Testis (tissue), 2 donors: ENCODE measurements around the gene FYCO1.
"Not testable (repeated sequence)": the region's sequence is repeated elsewhere in the genome, so short reads cannot be mapped to it uniquely, and the experiment has no call there.

Source experiments
- POLR2A ChIP-seq: fragments of 450-650 bp; IDR thresholded peaks from one replicate; pipeline ENCODE4 v1.6.1; 2017; ENCODE audit warnings: antibody characterized with exemption, mild to moderate bottlenecking, moderate library complexity
- TF ChIP-seq, protein P1 (sequence below), 3 experiments: fragments of 450-650 bp in 2 of 3; fragments of 200-600 bp in 1 of 3; sonication (generic) in 1 of 3; IDR thresholded peaks; one replicate each; pipeline ENCODE4 v1.5.1; 2016 to 2019; ENCODE audit warnings: antibody characterized with exemption in 3 of 3, mild to moderate bottlenecking in 2 of 3, moderate library complexity in 1 of 3

DNA sequence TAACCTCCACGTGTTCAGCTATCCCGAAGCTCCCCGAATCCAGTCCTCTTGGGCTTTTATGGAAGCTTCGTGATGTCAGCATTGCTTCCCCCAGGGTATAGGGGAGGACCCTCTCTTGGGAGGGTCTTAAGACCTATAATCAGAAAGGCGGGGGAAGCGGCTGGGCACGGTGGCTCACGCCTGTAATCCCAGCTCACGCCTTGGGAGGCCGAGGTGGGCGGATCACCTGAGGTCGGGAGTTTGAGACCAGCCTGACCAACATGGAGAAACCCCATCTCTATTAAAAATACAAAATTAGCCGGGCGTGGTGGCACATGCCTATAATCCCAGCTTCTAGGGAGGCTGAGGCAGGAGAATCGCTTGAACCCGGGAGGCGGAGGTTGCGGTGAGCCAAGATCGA, 1.9 kb upstream of the FYCO1 start:
- TF ChIP-seq, protein P1, sequence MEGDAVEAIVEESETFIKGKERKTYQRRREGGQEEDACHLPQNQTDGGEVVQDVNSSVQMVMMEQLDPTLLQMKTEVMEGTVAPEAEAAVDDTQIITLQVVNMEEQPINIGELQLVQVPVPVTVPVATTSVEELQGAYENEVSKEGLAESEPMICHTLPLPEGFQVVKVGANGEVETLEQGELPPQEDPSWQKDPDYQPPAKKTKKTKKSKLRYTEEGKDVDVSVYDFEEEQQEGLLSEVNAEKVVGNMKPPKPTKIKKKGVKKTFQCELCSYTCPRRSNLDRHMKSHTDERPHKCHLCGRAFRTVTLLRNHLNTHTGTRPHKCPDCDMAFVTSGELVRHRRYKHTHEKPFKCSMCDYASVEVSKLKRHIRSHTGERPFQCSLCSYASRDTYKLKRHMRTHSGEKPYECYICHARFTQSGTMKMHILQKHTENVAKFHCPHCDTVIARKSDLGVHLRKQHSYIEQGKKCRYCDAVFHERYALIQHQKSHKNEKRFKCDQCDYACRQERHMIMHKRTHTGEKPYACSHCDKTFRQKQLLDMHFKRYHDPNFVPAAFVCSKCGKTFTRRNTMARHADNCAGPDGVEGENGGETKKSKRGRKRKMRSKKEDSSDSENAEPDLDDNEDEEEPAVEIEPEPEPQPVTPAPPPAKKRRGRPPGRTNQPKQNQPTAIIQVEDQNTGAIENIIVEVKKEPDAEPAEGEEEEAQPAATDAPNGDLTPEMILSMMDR (IDR thresholded peaks at IDR 0.05): not testable (repeated sequence)
- not testable (repeated sequence) for TF ChIP-seq POLR2A
